Neuronal stem cell (in vitro differentiated cells): Measurements from ENCODE around the gene CAPZB.
"Not testable (repeated sequence)": the region's sequence is repeated elsewhere in the genome, so short reads cannot be mapped to it uniquely, and the experiment has no call there.

Experiments
- DNase-seq: peaks from one replicate; pipeline ENCODE4 v3.0.0-alpha.2; 2013; ENCODE audit warnings: low spot score
- H2AFZ ChIP-seq: one replicate; pipeline ENCODE4 v1.6.1; 2013; ENCODE audit warnings: mild to moderate bottlenecking, low read length, inconsistent platforms
- H2AK5ac ChIP-seq: 2 replicates; pipeline ENCODE4 v1.6.1; 2013; ENCODE audit warnings: low read depth, mild to moderate bottlenecking, inconsistent platforms, low read length, moderate library complexity, mixed read lengths
- H2BK120ac ChIP-seq: 2 replicates; pipeline ENCODE4 v1.6.1; 2013; ENCODE audit warnings: low read depth, mild to moderate bottlenecking, inconsistent platforms, low read length, moderate library complexity, mixed read lengths
- H2BK12ac ChIP-seq: one replicate; pipeline ENCODE4 v1.6.1; 2013; ENCODE audit warnings: low read length, inconsistent platforms
- H2BK15ac ChIP-seq: 2 replicates; pipeline ENCODE4 v1.6.1; 2013; ENCODE audit warnings: mild to moderate bottlenecking, low read length, inconsistent platforms, mixed read lengths
- H2BK5ac ChIP-seq: one replicate; pipeline ENCODE4 v1.6.1; 2013; ENCODE audit warnings: inconsistent platforms, mild to moderate bottlenecking, low read length, moderate library complexity
- H3K14ac ChIP-seq: one replicate; pipeline ENCODE4 v1.6.1; 2013; ENCODE audit warnings: low read length, inconsistent platforms
- H3K18ac ChIP-seq: 2 replicates; pipeline ENCODE4 v1.6.1; 2013; ENCODE audit warnings: low read length, inconsistent platforms
- H3K23ac ChIP-seq: 2 replicates; pipeline ENCODE4 v1.6.1; 2013; ENCODE audit warnings: low read depth, mild to moderate bottlenecking, mixed read lengths, low read length, inconsistent platforms; ENCODE audit not compliant: poor library complexity
- H3K27ac ChIP-seq: replicated peaks from 3 replicates; pipeline ENCODE4 v1.5.1; 2013; ENCODE audit warnings: low read length, inconsistent platforms
- H3K27me3 ChIP-seq, 3 experiments: 2 replicates each; pipeline ENCODE4 v1.6.1; 2013; ENCODE audit warnings: low read length in 3 of 3, mild to moderate bottlenecking in 2 of 3, inconsistent platforms in 1 of 3, low read depth in 1 of 3, mixed read lengths in 1 of 3, moderate library complexity in 1 of 3; ENCODE audit not compliant: control insufficient read depth in 3 of 3, insufficient read depth in 3 of 3
- H3K36me3 ChIP-seq, 2 donors: replicated peaks in 1 of 2; 2 replicates each; pipeline ENCODE4 v1.6.1; 2013; ENCODE audit warnings: low read length in 2 of 2; ENCODE audit not compliant: control insufficient read depth in 2 of 2, insufficient read depth in 2 of 2
- H3K4ac ChIP-seq: 2 replicates; pipeline ENCODE4 v1.6.1; 2013; ENCODE audit warnings: inconsistent platforms, mild to moderate bottlenecking, low read length, moderate library complexity
- H3K4me1 ChIP-seq, 2 donors: 1 replicate in 1 of 2; 2 replicates in 1 of 2; pipeline ENCODE4 v1.6.1; 2013; ENCODE audit warnings: low read length in 2 of 2, low read depth in 1 of 2; ENCODE audit not compliant: control insufficient read depth in 2 of 2, insufficient read depth in 1 of 2
- H3K4me2 ChIP-seq: one replicate; pipeline ENCODE4 v1.6.1; 2013; ENCODE audit warnings: mild to moderate bottlenecking, low read length, inconsistent platforms; ENCODE audit not compliant: insufficient read depth, poor library complexity, severe bottlenecking
- H3K4me3 ChIP-seq, 2 donors: 2 replicates each; pipeline ENCODE4 v1.5.1; 2013; ENCODE audit warnings: low read length in 2 of 2, mild to moderate bottlenecking in 2 of 2, inconsistent platforms in 1 of 2, moderate library complexity in 1 of 2
- H3K79me1 ChIP-seq: one replicate; pipeline ENCODE4 v1.6.1; 2013; ENCODE audit warnings: low read depth, mild to moderate bottlenecking, inconsistent platforms, low read length, moderate library complexity
- H3K9ac ChIP-seq: one replicate; pipeline ENCODE4 v1.6.1; 2013; ENCODE audit warnings: mild to moderate bottlenecking, low read depth, low read length, inconsistent platforms; ENCODE audit not compliant: poor library complexity
- H3K9me3 ChIP-seq, 2 donors: replicated peaks in 1 of 2; 2 replicates each; pipeline versions ENCODE3 to v1.6.1; 2013; ENCODE audit warnings: low read length in 2 of 2, mild to moderate bottlenecking in 2 of 2, inconsistent platforms in 1 of 2, low read depth in 1 of 2, mixed read lengths in 1 of 2, moderate library complexity in 1 of 2; ENCODE audit not compliant: control insufficient read depth in 2 of 2, insufficient read depth in 1 of 2
- H4K8ac ChIP-seq: one replicate; pipeline ENCODE4 v1.6.1; 2013; ENCODE audit warnings: low read depth, mild to moderate bottlenecking, inconsistent platforms, low read length, moderate library complexity
- H4K91ac ChIP-seq: one replicate; pipeline ENCODE4 v1.6.1; 2013; ENCODE audit warnings: low read length, low read depth, mild to moderate bottlenecking, inconsistent platforms; ENCODE audit not compliant: poor library complexity
- WGBS, 2 donors: extraction: QIAGEN DNeasy Blood & Tissue Kit; methylation state at CpG; one replicate each; pipeline ENCODE4 v1.1.7; 2013; ENCODE audit warnings: missing lambda C conversion rate in 2 of 2, mixed read lengths in 1 of 2; ENCODE audit not compliant: insufficient read length in 2 of 2, insufficient replicate concordance in 1 of 2; ENCODE audit errors: extremely low coverage in 2 of 2; 5-methylcytosine and 5-hydroxymethylcytosine counted together

CAPZB gene

DNA sequence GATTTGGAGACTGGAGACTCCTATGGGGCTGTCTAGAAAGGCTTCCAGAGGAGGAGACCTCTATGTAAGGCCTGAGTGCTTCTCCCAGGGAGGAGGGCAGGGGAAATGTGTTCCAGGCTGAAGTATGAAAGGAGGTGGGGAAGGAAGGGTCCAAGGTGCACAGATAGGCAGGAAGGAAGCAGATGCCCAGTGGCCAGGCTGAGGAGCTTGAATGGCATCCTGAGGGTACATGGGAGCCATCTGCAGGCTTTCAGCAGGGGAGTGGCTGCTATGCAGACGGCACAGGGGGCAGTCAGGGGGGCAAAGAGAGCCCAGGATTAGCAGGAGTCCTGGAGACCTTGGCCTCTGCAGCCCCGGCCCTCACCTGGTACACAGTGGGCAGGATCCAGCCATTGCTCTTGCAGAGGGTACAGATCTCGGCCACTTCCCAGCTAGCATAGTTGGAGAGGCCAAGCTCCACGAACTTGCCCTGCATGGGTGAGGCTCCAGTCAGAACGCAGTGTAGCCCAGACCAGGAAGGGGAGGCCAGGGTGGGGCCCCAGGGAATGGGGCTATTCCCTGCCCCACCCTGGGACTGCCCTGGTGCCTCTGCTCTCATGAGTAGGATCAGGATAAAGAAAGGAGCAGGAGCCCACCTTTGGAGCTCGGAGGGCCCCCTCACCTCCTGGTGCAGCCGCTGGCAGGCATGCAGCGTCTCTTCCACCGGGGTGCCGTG lies 177.4 kb downstream of the CAPZB start:
- Histone ChIP-seq H4K91ac (no peak overlapping the region), H2AFZ (no peak overlapping the region), H2BK120ac (no peak overlapping the region), H3K4me2 (no peak overlapping the region), H3K4me3 (no peak overlapping the region), H2BK12ac (no peak overlapping the region), H3K27me3 (peaks cover 0 to 2% (median 0%) of the 10 kb centered on the region in 3 experiments), H3K79me1 (peaks cover 13% of the 10 kb centered on the region), H3K27ac (no peak overlapping the region), H2AK5ac (no peak overlapping the region), H4K8ac (no peak overlapping the region), H3K14ac (no peak overlapping the region), H3K23ac (no peak overlapping the region), H2BK5ac (no peak overlapping the region), H3K18ac (no peak overlapping the region), H3K36me3 (peaks cover 39 to 69% of the 10 kb centered on the region in 2 donors), H3K9me3 (no peaks in the 10 kb centered on the region), H3K9ac (no peak overlapping the region), H2BK15ac (no peak overlapping the region), H3K4me1 (peaks cover 5 to 10% of the 10 kb centered on the region in 2 donors), H3K4ac (no peak overlapping the region)
- DNase-seq = no peak
- WGBS, 2 donors = no CpG with 5 or more reads among the region's 10 CpGs

DNA sequence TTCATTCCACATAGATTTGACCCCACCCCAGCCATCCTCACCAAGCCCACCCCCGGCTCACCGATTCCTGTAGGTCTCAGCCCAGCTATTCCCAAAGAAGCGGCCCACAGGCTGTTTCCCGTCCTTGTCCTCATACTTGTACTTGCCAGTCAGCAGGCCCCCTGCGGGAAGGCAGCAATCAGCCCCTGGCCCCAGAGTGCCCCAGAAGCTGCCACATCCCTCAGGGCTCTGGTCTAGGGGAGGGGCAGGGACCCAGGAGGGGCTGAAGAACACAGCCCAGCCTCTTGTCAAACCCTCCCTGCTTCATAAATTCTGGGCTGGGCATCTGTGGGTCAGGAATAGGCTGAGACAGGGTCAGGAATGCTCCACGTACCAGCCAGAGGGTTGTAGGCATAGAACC lies 178.4 kb downstream of the CAPZB start:
- DNase-seq = no peak
- Histone ChIP-seq H2AK5ac (no peak overlapping the region), H2AFZ (no peak overlapping the region), H3K18ac (no peak overlapping the region), H3K4me3 (no peak overlapping the region), H3K23ac (no peak overlapping the region), H3K79me1 (peaks cover 8% of the 10 kb centered on the region), H4K8ac (no peak overlapping the region), H4K91ac (no peak overlapping the region), H2BK12ac (no peak overlapping the region), H3K14ac (no peak overlapping the region), H3K27ac (no peak overlapping the region), H3K27me3 (peaks cover 0 to 2% (median 0%) of the 10 kb centered on the region in 3 experiments), H3K9me3 (no peaks in the 10 kb centered on the region), H3K4me2 (no peak overlapping the region), H3K4me1 (peaks cover 3 to 8% of the 10 kb centered on the region in 2 donors), H2BK120ac (no peak overlapping the region), H3K9ac (no peak overlapping the region), H2BK15ac (no peak overlapping the region), H2BK5ac (no peak overlapping the region), H3K4ac (no peak overlapping the region), H3K36me3 (peaks cover 41 to 79% of the 10 kb centered on the region in 2 donors)
- no CpG with 5 or more reads among the region's 6 CpGs for WGBS, 2 donors

DNA sequence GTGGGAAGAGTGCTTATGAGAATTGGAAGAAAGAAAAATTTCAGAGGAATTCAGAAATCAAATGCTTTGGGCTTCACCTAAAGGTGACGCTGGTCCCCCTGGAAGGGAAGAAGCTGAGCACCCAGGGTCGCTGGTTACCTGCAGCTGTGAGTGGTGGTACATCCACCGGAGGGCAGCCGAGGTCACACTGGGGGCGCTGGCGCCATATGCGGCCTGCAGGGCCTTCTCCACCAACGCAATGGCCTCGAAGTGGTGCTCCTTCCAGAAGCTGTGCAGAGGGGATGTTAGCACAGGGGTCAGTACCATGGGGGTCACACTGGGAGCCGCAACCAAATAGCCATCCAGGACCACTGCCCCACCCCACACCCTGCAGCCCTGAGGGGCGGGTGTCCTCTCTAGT lies 179.5 kb downstream of the CAPZB start:
- no peak overlapping the region for H3K4me3 ChIP-seq

DNA sequence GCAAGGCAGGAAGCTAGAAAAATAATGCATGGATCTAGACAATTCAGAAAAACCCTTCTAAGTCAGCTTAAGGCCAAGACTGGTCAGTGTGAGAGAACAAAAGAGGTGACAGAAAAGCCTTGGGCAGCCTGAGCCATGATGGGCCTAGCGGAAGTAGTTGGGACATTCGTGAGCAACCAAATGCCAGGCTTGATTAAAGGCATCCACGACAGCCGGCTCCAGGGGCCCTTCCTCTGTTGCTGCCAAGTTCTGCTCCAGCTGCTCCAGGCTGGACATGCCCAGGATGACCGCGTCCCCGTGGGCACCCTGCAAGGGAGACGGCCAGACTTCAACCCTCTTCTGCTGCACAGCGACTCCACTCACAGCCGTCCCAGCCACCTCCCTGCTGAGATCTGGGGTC lies 181.3 kb downstream of the CAPZB start:
- H2BK12ac ChIP-seq, H3K27ac ChIP-seq, H3K4me2 ChIP-seq, H3K9ac ChIP-seq, H2AK5ac ChIP-seq, DNase-seq, H3K9me3 ChIP-seq, H2BK5ac ChIP-seq, H2BK15ac ChIP-seq, H3K4ac ChIP-seq, H3K79me1 ChIP-seq, H3K4me1 ChIP-seq, H3K14ac ChIP-seq, H3K27me3 ChIP-seq, H2AFZ ChIP-seq, H3K4me3 ChIP-seq, H4K8ac ChIP-seq, H3K18ac ChIP-seq, H4K91ac ChIP-seq, H3K23ac ChIP-seq, H2BK120ac ChIP-seq: not testable (repeated sequence)
- H3K36me3 ChIP-seq = peaks cover 43 to 84% of the 10 kb centered on the region in 2 donors
- no CpG with 5 or more reads among the region's 10 CpGs for WGBS, 2 donors

More for the DNA sequence above, 179.5 kb downstream of the CAPZB start:
- H2AK5ac ChIP-seq = no peak overlapping the region
- H2BK5ac ChIP-seq = no peak overlapping the region
- no peak overlapping the region for H3K9ac ChIP-seq
- H4K91ac ChIP-seq = no peak overlapping the region
- no peak overlapping the region for H3K4me2 ChIP-seq
- no peak overlapping the region for H3K27ac ChIP-seq
- no peaks in the 10 kb centered on the region for H3K79me1 ChIP-seq
- no peak overlapping the region for H3K23ac ChIP-seq
- no peak overlapping the region for H3K4ac ChIP-seq
- H3K4me1 ChIP-seq = peaks cover 3% of the 10 kb centered on the region in 2 donors
- no peak overlapping the region for H2BK120ac ChIP-seq
- no peak overlapping the region for H4K8ac ChIP-seq
- H3K36me3 ChIP-seq = peaks cover 42 to 83% of the 10 kb centered on the region in 2 donors
- no peak for DNase-seq
- no peak overlapping the region for H3K14ac ChIP-seq
- H3K18ac ChIP-seq = no peak overlapping the region
- H3K27me3 ChIP-seq = peaks cover 0 to 2% (median 0%) of the 10 kb centered on the region in 3 experiments
- no peak overlapping the region for H2AFZ ChIP-seq
- H2BK12ac ChIP-seq = peak overlapping the region; percentile 17
- WGBS, 2 donors = no CpG with 5 or more reads among the region's 11 CpGs
- no peaks in the 10 kb centered on the region for H3K9me3 ChIP-seq
- no peak overlapping the region for H2BK15ac ChIP-seq
